C4-2B (cell line): ENCODE data around the gene PDGFD.

Source experiments
- CTCF ChIP-seq: fragments of 450-650 bp; conservative IDR thresholded peaks from 2 replicates; pipeline ENCODE4 v1.5.1; 2017; ENCODE audit warnings: mild to moderate bottlenecking
- ZFX ChIP-seq: fragments of 450-650 bp; IDR thresholded peaks from 2 replicates; pipeline ENCODE4 v1.6.1; 2017

- TF ChIP-seq CTCF (no peak), ZFX (no peak)
These were observed 237.0 kb downstream of the PDGFD start for GRCh38 chr11:103926990-103927389.
